ENCODE results near the gene TCF7L1.
"Not testable (repeated sequence)": the region's sequence is repeated elsewhere in the genome, so short reads cannot be mapped to it uniquely, and the experiment has no call there.

Gene TCF7L1

DNA sequence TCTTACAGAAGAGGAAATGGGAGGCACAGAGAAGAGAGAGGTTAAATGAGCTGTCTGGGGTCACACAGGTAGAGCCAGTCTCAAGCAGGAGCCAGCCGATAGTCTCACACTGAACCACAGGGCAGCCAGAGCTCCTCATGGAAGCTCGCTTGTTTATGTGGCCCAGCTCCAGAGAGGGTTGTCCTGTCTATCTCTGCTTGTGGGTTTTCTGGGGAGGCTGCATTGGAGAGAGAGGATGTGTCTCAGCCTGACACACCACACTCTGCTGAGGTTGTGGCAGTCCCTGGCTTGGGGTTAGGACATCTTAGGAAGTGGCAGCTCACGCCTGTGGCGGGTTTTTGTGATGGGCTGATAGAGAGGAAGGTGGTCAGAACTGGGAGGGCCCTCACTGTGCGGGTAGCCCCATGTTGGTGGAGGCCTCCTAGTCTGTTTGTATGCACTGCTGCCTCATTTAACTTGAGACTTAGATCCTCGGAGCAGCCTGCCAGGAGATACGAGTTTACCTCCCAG is 52.3 kb downstream of the TCF7L1 start:
- no peak for DNase-seq

DNA sequence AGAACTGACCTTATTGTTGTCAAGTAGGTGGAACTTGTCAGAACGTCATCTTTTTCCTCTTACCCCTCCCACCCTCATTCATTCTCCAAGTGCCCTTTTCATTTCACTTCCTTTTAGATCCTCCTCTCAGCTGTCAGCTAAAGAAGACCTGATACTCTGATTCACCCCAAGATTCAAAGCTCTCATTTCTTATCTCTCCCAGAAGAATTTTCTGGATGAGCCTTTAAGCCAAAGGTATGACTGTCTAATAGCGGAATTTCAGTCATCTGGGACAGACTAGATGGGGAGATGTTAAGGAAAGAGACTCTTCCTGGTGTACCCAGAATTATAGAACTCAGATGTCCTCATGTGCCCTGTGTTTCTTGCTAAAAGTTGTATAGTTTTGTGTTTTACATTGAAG is 53.9 kb downstream of the TCF7L1 start:
- DNase-seq, result no peak

DNA sequence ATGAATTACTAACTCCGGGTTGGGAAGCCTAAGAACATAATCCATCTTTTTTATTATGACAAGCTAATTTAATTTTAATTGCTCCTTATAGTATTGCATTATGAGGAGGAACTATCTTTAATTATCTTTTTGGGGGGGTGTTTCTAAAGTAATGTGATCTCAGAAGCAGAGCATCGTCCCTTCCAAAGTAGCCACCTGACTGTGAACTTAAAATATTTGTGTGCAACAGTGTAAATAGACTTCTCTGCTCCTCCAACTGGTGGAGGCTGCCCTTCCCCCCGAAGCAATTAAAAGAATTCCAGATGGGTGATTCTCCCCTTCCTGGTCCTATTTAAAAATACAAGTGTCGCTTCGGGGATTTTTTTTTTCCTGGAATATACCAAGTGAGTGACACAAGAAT is 55.7 kb downstream of the TCF7L1 start:
- no peak for DNase-seq

DNA sequence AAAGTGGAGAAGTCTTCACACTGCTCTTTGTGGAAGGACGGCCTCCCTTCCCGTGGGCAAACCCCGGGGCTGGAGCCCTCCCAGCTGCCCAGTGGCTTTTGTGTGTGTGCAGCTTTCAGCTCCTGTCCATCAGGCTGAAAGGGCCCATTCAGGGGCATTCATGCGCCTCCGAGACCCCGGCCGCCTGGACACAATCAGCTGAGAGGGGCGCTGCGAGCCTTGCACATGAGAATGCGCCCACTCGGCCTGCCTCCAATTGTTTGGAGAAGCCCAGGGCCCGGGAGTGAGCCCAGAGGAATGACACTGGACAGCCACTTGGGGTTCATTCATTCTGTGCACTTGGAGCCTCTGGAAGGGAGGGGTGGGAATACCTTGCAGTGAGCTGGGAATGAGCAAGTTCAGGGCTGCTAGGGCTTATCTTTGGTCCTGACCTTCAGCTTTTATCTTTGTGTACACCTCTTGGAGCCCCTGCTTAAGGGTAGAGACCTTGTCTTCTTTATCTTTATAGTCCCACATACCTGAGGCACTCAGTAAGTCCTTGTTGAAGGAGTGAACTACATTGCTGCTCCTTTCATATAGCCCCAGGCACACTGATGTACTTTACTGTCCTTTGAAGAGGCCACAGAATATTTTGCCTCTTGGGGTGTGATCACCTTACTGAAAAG is 56.5 kb downstream of the TCF7L1 start:
- no peak for DNase-seq

DNA sequence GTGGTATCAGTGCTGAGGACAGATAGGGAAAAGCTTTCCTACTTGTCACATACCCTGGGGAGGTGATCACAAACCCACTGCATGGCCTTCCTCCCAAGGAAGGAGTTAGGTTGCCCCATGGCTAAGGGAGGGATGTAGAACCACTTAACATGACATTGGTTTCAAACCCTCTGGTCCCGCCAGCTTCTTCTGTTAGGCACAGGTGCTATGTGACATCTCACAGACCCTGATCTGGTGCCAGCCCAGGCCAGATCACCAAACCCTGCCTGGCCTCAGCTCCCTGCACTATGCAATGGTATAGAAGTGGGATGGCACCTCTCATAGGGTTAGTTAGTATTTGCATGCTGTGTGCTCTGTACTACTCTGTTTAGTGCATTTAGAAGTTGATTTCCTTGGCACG is 58.0 kb downstream of the TCF7L1 start:
- DNase-seq, result no peak

DNA sequence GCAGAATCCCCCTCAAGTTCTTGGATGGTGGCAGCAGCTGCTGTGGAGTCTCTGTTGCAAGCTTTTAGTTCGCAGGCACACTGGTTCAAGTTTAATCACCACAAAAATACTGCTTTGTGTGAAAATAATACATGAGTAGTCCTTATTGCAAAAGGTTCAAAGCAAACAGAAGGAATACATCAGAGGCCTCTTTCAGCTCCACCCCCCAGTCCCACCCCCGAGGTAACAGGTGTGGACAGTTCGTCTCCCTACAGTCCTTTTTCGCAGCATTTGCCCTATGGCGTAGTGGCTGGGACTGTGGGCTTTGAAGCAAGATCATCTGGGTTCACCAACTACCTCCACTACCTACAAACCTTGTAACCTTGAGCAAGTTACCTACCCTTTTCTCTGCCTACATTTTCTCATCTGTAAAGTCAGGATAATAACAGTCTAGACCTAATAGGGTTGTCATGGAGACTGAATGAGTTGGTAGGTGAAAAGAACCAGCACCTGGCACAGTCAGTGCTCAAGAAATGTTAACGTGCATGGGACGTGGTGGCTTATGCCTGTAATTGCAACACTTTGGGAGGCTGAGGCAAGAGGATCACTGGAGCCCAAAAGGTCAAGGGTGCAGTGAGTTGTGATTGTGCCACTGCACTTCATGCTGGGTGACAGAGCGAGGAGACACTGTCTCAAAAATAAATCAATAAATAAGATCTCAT is 61.7 kb downstream of the TCF7L1 start:
- no peak for DNase-seq

DNA sequence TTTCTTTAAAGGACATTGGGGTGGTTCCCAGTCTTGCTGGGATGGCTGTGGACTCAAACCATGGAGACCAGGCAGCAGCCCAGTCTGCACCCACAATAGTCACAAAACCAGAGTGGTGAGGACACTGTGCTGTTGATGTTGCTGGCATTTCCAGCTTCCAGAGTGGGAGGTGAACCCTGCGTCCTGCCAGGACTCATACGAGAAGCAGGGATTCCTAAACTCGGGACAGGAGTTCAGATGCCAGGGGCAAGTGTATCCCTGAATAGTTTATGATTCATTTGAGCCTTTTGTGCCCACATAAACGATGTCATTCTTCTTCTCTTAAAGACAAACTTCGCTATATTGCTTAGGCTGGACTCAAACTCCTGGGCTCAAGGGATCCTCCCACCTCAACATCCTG is 62.8 kb downstream of the TCF7L1 start:
- no peak for DNase-seq

DNA sequence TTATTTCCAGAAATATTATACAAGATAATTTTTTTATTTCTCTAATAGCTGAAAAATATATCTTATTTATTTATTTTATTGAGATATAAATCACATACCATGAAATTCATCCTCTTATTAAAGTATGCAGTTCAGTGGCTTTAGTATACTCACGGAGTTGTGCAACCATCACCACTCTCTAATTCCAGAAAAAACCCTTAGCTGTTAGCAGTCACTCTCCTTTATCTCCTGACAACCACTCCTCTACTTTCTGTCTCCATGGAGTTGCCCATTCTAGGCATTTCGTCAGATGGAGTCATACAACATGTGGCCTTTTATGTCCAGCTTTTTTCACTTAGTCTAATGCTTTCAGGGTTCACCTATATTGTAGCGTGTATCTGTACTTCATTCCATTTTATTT is 66.5 kb downstream of the TCF7L1 start:
- no peak for DNase-seq

DNA sequence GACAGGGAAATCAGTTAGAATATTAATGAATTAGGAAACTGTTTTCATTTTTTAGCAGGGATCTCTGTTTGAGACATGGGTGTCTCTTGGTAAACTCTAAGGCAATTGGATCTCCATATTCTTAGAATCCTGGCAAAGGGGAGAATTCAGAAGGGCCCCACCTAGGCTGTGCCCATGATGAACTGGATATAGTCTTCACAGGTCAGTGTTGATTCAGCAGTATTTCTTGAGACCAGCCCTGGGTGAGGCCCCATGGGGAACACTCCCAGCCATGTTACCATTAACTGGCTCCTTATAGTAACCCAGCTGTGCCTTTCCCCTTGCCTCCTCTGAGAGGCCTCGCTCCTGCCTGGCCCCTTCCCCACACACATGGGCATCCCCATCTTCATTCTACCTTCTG is 76.7 kb downstream of the TCF7L1 start:
- DNase-seq, result no peak

DNA sequence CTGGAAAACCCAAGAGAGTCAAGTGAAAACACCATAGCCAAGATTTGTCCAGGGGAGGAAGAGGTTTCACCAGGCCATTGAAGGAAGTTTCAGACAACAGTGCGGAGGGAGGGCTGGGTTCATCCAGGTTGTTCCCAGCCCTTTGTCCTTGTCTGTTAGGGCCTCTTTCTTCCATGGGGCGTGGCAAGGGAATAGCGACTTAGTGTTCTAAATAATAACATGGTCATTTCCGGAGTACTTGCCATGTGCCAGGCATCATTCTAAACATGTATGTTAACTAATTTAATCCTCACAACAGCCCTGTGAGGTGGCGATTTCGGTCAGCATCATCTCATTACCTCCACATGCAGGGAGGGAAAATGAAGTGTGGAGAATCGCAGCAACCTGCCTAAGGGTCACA is 77.3 kb downstream of the TCF7L1 start:
- DNase-seq, result no peak

DNA sequence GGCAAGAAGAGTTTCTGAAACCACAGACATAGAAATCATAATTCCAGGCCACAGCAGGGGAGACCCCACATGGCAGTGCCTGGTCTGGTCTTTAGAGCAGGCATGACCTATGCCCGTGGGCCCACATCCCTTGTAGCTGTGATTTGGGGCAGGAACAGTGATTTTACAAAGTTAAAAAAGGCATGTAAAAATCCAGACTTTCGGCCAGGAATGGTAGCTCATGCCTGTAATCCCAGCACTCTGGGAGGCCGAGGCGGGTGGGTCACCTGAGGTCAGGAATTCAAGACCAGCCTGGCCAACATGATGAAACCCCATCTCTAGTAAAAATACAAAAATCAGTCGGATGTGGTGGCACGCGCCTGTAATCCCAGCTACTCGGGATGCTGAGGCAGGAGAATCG is 78.4 kb downstream of the TCF7L1 start:
- not testable (repeated sequence) for DNase-seq

DNA sequence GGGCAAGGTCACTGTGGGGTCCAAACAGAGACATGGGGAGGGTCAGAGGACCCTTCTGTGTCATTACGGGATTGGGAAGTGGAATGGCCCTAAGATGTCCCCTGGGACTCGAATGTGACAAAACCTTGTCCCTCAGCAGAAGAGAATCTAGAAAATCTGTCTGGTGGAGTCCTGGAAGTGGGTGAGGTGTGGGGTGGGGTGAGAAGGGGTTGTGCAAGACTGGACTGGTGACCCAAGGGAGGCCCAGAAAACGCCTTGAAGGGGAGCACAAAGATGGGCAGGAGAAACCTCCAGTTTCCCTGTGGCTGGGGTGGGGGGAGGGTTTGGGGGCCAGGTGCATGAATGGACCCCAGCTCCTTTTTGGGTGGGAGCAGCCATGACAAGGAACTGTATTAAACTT is 79.6 kb downstream of the TCF7L1 start:
- no peak for DNase-seq

DNA sequence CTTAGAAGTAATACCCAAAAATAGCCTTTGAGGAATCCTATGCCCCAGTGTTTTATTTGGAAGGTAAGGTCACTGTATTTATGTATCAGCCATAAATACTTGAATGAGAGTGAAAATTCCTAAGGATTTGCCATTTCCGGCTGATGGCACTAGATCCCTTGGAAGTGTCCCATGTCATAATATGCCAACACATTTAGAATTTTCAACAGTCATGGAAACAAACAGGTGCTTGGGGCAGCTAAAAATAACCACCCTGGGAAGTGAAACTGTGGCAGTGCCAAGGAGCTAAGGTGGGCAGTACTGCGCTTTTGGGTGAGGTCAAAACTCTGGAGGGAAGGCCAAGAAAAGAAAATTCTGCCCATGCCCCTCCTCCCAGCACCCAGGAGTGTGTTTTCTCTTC is 80.2 kb downstream of the TCF7L1 start:
- DNase-seq, result no peak

DNA sequence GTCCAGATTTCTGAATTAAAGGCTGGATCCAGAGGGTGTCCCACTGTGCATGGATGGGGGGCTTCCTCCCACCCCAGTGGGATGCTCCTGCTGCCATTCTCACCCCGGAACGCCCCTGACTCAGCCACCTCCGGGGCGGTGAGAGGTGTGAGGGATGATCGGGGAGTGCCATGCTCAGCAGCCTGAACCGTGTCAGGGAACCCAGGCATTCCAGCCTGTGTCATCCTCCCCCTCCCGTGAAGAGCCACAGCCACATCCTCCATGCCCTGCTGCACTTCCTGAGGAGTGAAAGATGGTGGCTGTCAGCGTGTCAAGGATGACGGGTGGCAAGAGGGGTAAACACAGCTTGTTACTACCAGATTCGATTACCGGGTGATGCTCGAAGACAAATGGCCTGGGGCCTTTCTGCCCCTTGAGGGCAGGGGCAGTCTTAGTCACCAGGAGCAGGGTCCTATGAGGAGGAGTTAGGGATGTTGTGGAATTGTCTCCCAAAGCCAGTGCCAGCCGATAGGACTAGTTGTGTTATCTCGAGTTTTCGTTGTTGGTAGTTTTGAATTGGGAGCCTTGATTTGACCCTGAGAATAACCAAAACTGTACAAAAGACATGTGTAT is 80.8 kb downstream of the TCF7L1 start:
- no peak for DNase-seq

DNA sequence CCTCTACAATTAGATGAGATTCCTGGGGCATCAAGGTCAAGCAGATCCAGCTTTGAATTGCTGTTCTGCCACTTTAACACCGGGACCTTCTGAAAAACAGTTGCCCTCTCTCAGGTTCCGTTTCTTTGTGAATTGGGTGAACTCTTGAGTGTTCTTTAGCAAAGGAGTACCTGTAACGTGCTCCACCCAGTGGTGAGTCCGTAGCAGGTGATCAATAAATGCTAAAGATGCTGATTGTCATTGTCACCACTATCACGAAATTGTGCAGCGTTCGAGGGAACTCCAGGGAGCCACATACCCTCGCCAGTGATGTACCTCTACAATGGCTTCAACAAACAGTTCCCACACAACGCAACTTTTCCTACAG is 81.9 kb downstream of the TCF7L1 start:
- no peak for DNase-seq

DNA sequence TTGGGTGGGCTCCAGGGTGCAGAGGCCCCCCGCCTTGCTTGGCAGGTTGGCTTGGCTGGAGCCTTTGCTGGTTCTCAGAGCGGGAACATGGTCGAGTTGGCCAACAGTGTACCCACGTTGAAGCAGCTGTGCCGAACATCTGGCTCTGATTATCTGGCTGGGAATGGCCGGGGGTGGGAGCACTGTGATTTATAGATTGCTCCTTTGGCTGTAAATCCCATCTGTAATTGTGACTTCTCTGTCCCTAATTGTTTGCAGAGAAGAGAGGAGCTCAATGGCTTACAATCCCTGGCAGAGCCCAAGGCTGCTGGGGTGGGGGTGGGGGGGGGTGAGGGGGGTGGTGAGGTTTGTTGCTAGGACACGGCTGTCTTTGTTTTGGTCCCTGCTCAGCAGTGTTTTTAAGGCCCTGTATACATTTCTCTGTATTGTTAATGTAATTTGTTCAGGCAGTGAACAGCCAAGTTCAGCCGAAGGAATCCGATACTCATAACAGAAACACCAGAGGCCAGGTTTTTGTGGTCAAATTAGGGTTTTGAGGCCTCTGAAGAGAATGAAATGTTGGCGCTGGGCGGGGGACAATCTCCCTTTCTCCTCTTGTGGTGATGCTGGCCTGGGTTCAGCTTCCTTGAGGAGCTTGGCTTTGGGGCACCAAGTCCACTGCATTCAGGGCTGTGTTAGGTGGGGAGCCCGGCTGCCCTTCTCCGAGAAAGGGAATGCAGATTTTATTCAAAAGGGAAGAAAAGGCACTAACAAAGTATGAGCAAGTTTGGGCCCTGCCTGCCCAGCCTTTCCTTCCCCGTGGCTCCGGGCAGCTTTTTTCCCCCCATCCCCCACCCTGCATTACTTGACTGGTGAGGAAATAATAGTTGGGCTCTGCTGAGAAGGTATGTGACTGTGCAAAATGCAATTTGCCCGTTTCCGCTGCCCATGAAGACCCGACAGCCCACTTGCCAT is 82.5 kb downstream of the TCF7L1 start:
- DNase-seq, result no peak

DNA sequence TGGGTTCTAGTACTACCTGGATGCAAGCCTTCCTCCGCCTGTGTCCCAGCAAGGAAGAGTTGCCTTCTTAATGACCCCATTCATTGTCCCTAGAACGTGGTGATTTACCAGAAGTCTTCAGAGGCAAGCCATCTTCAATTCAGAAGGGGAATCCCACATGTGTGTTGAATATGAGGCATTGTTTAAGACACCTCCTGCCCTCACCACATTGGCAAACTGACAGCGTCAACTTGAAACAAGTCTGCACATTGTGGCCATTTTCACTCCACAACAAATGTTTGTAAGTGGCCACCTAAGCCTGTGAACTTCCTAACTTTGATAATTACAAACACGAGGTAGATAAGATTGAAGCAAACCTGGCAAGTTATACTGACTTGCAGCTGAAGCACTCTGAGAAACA is 83.7 kb downstream of the TCF7L1 start:
- DNase-seq, result no peak

DNA sequence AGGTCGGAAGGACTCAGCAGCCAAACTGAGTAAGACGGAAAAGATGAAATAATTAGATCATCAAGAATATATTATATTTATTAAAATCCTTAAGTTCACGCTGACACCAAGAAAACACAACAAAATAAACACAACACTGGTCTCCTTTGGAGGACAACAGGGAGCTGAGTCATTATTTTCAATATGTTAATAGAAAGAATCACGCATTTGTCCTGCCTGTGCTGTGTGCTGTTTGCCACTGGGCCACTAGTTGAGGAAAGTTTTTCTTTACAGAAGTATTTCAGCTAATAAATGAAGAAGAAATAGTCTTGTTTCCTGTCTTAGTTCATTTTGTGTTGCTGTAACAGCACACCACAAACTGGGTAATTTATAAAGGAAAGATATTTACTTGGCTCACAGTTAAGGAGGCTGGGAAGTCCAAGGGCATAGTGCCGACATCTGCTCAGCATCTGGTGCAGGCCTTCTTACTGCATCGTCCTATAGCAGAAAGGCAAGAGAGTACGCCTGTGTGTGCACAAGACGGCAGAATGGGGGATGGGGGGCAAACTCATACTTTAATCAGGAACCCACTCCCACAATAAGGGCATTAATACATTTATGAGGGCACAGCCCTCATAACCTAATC is 88.0 kb downstream of the TCF7L1 start:
- no peak for DNase-seq

DNA sequence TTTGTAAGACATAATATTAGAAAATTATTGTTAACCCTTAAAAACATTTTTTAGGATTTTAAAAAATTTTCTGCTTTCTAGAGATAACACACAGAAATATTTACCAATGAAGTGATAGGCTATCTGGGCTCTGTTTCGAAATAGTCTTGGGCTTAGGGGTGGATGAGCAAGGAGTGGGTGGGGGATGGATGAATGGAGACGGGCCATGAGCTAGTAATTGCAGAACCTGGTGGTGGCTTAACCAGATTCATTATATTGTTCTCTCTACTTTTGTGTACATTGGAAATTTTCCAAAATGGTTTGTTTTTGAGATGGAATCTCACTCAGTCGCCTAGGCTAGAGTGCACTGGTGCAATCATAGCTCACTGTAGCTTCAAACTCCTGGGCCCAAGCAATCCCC is 89.6 kb downstream of the TCF7L1 start:
- DNase-seq, result no peak

DNA sequence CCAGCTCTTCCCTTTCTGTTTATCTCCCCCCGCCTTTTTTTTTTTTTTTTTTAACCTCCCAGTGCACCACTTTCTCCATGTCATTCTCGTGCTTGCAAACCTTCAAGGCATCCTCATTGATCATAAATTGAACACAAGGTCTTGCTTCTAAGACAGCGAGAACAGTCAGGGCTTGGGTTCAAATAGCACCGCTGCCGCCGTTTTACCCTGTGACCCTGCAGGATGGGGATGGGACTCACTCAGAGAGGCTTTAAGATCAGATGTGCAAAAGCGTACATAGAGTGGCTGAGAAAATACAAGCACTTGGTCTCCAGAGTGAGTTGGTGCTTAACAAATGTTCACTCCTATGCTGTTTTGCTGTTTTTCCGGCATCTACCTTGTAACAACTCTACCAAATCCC is 93.6 kb downstream of the TCF7L1 start:
- DNase-seq, result no peak

DNA sequence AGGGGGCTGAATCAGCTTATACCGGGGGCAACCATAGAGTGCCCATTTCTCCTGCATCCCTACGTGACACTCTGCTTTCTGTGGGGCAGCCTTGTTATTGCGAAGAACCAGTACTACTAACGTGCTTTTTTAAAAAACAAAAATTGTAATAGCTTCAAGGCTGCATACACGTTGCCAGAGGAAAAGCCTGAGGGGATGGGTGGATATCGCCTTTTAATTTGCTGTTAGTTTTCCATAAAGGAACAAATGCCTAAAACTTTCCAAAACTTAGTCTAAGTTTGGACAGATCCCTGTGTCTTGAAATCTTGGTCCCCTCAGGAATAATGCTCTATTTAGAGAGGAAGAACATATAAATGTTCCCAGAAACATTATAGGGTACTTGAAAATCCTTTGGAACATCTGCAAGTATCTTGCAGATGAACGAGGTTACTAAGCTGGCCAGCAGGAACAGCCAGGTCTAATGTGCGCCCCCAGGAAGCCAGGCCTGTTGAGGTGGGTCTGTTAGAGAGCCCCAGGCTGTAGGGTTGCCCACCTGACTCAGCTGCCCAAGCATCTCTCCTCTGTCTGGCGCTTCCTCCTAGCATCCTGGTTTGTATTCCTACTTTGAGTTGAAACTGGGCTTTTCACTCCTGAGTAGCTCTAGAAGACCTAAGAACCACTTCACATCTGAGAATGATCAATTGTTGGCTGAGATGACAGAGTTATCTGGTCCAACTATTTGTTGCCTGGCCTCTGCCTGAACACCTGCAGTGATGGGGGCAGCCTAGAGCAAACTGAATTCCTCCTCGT is 97.7 kb downstream of the TCF7L1 start:
- no peak for DNase-seq

DNA sequence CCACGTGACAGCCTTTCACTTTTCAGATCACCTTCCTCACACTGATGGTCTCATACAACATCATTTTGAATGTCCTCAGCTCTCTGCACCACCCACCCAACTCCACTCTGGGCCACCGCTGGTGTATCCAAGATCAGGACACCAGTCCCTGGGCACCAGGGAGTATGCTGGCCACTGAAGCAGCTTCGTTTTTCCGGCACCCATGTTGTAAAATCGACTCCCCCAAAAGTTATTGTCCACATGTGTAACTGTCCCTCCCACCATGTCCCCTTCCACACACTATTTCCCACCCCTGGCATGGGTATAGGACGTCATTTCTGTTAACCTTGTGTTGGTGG is 98.2 kb downstream of the TCF7L1 start:
- DNase-seq, result no peak
